ENCODE measurements around the gene ABCG5.
A peak's percentile ranks its signal among the peaks of the same experiment; 100 is the strongest.

ABCG5 gene

GRCh38 chr2:43838560-43839267, at the start of gene ABCG5, which contains the start of gene ABCG8:
Gene ABCG5, minus strand, starts transcription at chr2:43838839. Its CDS starts 160 bp downstream, at chr2:43838679.
Gene ABCG8, plus strand, starts transcription at chr2:43838971. Its CDS starts 83 bp downstream, at chr2:43839054.
- DNase-seq, result no peak

DNA sequence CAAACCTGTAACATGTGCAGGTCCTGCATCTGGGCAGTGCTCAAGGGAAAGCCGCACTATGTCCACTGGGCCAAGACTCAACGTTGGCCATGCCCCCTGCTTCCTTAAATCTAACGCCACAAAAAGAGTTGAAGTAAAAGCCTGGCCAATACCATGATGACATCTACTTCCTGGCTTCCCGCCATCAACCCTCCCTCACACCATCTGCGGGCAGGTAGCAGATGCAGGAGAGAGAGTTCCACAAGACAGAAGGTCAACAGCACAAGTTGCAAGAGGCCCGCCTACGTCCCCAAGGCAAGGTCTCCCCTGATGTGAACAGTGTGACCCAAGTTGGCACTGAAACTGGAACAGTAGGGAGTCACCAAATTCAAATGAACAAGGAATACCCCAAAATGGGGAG, 48.5 kb upstream of the ABCG5 start:
- no peak for DNase-seq

- no peak for DNase-seq
Observed at GRCh38 chr2:43885132-43885632, 46.5 kb upstream of the ABCG5 start.

- no peak for DNase-seq
Observed at GRCh38 chr2:43884689-43885088, 46.0 kb upstream of the ABCG5 start.

- DNase-seq, result no peak
Observed at GRCh38 chr2:43882312-43882711, 43.7 kb upstream of the ABCG5 start.

DNA sequence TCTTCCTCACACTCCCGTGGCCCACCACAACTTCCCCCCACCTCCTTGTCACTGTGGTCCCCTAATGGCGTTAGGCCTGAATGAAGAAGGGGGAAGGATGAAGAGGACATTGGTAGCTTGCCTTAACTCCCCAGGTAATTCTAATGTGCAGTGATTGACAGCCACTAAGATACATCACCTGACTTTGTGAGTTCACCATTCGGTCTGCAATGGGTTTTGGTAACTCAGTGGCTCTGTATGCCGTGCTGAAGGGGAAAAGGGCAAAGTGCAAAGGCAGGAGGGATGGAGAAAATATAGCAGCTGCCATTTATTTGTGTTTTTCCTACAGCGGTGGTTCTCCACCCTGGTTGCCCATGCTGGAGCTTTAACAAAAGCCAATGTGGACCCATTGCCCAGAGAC, 42.3 kb upstream of the ABCG5 start:
- no peak for DNase-seq

GRCh38 chr2:43880471-43880870, 41.8 kb upstream of the ABCG5 start:
- DNase-seq, result no peak

- DNase-seq, result no peak
Observed at GRCh38 chr2:43879261-43879660, 40.6 kb upstream of the ABCG5 start.

GRCh38 chr2:43877782-43878464, 39.3 kb upstream of the ABCG5 start:
- peak; percentile 11 for DNase-seq

DNA sequence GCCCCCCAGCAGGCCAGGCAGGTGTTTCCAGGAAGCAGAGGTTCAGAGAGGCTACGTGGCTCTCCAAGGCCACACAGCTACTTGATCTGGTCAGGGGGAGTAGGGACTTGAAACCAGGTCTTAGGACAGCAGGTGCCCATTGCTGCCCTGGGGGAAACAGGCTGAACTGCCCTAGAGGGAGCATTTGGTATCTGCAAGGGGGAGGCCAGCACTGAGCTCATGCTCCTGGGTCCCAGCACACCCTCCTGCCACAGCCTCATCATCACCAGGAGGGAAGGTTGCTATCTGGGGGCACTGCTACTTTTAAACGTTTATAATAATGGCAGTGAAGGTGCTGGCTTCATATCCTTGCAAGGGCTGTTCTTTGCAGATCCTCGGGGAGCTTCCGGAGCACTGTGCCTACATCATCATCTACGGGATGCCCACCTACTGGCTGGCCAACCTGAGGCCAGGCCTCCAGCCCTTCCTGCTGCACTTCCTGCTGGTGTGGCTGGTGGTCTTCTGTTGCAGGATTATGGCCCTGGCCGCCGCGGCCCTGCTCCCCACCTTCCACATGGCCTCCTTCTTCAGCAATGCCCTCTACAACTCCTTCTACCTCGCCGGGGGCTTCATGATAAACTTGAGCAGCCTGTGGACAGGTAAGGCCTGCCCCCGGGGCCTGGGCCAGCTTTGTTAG, 36.3 kb upstream of the ABCG5 start:
- DNase-seq, result no peak

GRCh38 chr2:43872151-43872550, 33.5 kb upstream of the ABCG5 start:
- DNase-seq, result no peak

GRCh38 chr2:43855292-43855691, 16.7 kb upstream of the ABCG5 start:
- DNase-seq, result no peak

DNA sequence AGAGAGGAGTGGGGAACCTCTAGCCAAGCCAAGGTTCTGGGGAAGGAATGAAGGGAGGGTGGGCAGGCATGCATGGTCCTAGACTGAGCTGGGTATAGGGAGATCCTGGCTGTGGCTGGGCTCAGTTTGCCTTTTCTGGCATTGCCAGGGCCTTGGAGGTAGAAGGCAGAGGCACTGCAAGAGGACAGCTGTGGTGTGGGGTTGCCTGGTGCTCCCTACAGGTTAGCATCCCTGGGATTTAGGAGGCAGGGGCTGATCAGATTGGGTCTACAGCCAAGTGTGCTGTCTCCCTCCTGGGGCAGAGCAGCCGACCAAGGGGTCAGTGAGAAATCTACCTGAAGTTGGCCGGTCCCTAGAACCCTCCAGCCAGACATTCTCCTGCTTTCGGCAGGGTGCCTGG, 16.0 kb upstream of the ABCG5 start:
- no peak for DNase-seq

DNA sequence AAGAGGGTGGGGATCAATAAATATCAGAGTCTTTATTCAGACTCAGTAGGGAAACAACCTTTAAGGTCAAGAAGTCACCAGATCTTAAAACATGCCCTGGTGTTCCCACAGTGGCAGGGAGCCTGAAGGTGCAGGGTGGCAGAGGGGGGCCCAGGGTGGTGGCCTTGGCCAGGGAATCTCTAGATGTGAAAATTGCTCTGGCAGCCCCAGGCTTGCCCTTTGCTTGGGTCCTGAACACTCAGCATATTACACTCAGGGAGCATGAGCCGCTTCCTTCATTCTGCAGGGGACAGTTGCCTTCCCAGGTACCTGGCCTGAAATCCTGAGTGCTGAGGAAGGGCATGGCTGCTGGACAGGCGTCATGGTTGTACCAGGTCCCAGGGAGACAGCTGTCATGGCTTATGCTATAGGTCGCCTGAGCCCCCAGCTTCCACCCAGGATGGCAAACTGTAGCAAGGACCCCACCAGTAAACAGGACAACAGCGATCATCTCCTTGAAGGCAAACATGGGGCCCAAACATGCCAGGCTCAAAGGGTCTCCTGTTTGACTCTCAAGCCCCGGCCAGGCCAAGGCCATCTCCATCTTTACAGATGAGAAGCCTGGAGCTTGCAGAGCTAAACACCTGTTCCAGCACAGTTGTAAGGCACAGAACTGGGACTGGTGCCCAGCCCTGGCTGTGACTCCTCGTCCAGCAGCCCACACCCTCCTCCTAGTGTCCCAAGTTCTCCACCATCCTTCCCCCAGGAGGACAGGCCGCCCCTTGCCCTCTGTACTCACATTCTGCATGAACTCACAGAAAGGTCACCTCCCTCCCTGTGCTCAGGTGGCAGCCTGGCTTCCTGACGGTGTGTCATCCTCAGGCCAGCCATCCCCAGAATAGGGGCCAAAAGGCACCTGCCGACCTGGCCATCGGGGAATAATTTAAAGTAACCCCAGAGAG, 14.8 kb upstream of the ABCG5 start:
- DNase-seq, result no peak

- DNase-seq, result no peak
Observed at GRCh38 chr2:43852196-43852730, 13.6 kb upstream of the ABCG5 start.

GRCh38 chr2:43851011-43851980, 12.7 kb upstream of the ABCG5 start:
- no peak for DNase-seq

- DNase-seq, result no peak
Observed at GRCh38 chr2:43848214-43848613, 9.6 kb upstream of the ABCG5 start.

- no peak for DNase-seq
Observed at GRCh38 chr2:43846140-43846793, 7.6 kb upstream of the ABCG5 start.

DNA sequence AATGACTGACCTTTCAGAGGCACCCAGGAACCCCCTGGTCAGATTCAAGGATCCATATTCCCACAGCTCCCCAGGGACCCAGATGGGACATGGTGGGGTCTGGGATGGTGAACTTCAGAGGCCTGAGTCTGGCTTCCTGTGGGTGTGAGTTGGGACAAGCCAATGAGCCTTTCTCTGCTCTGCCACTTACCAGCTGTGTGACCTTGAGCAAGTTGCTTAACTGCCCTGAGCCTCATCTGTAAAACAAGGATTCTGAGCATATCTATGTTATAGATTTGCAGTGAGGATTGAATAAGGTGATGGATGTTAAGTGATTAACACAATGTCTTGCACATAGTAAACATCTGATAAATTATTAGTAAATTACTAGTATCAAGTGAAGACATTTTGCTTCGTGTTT, 6.5 kb upstream of the ABCG5 start:
- DNase-seq, result no peak

DNA sequence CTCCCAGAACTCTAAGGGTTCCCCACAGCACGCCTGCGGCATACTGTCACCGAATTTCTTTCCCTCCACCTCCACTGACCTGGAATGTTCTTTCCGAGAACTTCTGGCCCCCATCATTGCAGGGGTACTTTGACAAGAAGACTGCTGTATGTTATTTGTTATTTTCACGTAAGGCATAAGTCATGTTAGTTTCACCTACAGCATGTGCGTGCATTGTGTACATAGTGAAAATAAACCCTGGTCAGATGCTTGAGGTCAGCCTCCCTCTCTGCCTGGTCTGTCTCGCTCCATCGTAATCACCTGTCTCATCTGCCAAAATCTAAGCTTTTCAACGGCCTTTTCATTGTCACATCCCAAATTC, 4.2 kb upstream of the ABCG5 start:
- no peak for DNase-seq
